Measurements from ENCODE around the gene OR7G2.

GRCh38 chr19:9149997-9150396, 42.7 kb upstream of the OR7G2 start:
- TF ChIP-seq CTCF (IDR thresholded peaks at IDR 0.05) = no peak
- TF ChIP-seq POLR2A (IDR thresholded peaks at IDR 0.05) = no peak
